Endothelial cell of umbilical vein (primary cell): Measurements from ENCODE around the gene ICA1L.

Source experiments
- CTCF ChIP-seq, 2 donors: IDR thresholded peaks; 1 replicate in 1 of 2; 2 replicates in 1 of 2; pipeline ENCODE4 v1.5.1; 2011; ENCODE audit warnings: low read length in 2 of 2, mild to moderate bottlenecking in 2 of 2, moderate library complexity in 2 of 2, control low read depth in 1 of 2, inconsistent platforms in 1 of 2, low read depth in 1 of 2; ENCODE audit not compliant: insufficient read depth in 1 of 2; ENCODE audit errors: extremely low read depth in 1 of 2
- EZH2 ChIP-seq: IDR thresholded peaks from 2 replicates; pipeline ENCODE4 v1.6.1; 2012; ENCODE audit warnings: borderline replicate concordance, low read depth, mild to moderate bottlenecking, moderate library complexity, low read length, inconsistent platforms; ENCODE audit not compliant: severe bottlenecking
- FOS ChIP-seq: IDR thresholded peaks from 2 replicates; pipeline ENCODE4 v1.6.1; 2011; ENCODE audit warnings: mild to moderate bottlenecking, low read length, moderate library complexity, borderline replicate concordance; ENCODE audit not compliant: insufficient read depth
- GATA2 ChIP-seq: IDR thresholded peaks from 2 replicates; pipeline ENCODE4 v1.7.0; 2011; ENCODE audit warnings: low read depth, mild to moderate bottlenecking, moderate library complexity, mixed read lengths, low read length; ENCODE audit not compliant: insufficient read length, insufficient read depth
- MYC ChIP-seq: IDR thresholded peaks from one replicate; pipeline ENCODE4 v1.6.1; 2011; ENCODE audit warnings: mild to moderate bottlenecking, low read depth, low read length
- POLR2A ChIP-seq: IDR thresholded peaks from 2 replicates; pipeline ENCODE4 v1.6.1; 2012; ENCODE audit warnings: low read depth, mild to moderate bottlenecking, control low read depth, low read length
- POLR2AphosphoS5 ChIP-seq: IDR thresholded peaks from 2 replicates; pipeline ENCODE4 v1.6.1; 2012; ENCODE audit warnings: low read depth, mild to moderate bottlenecking, control low read depth, low read length, moderate library complexity; ENCODE audit not compliant: insufficient read depth
- TF ChIP-seq, protein P1 (sequence below): IDR thresholded peaks from 2 replicates; pipeline ENCODE4 v1.6.1; 2011; ENCODE audit not compliant: insufficient read depth, insufficient read length

- TF ChIP-seq CTCF (IDR thresholded peaks at IDR 0.05; ENCODE audit: extremely low read depth in 1 of 2, insufficient read depth in 1 of 2, low read depth in 1 of 2, low read length in 2 of 2): no peak
- no peak for TF ChIP-seq POLR2A
- no peak for TF ChIP-seq FOS
- TF ChIP-seq EZH2: no peak
- TF ChIP-seq GATA2: no peak
- TF ChIP-seq POLR2AphosphoS5: no peak
- TF ChIP-seq, protein P1, sequence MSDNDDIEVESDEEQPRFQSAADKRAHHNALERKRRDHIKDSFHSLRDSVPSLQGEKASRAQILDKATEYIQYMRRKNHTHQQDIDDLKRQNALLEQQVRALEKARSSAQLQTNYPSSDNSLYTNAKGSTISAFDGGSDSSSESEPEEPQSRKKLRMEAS: no peak
- TF ChIP-seq MYC: no peak
Observed at GRCh38 chr2:202790676-202791075, 80.9 kb downstream of the ICA1L start.
